ENCODE data around the gene PHF13. TPM values are rescaled to one million over a fixed set of nuclear protein-coding genes. Genes with fewer than 3 reads are reported as not detected.
"Not testable (repeated sequence)": the region's sequence is repeated elsewhere in the genome, so short reads cannot be mapped to it uniquely, and the experiment has no call there.

PHF13 gene
- polyA plus RNA-seq, 1 donor = 25.0 TPM

- no peak for DNase-seq
Observed at GRCh38 chr1:6585841-6586240, 27.7 kb upstream of the PHF13 start.

GRCh38 chr1:6586404-6586816 lies 27.1 kb upstream of the PHF13 start:
- DNase-seq = no peak

GRCh38 chr1:6587261-6588005 lies 26.1 kb upstream of the PHF13 start:
- no peak for DNase-seq

GRCh38 chr1:6588128-6588892 lies 25.2 kb upstream of the PHF13 start:
- DNase-seq = no peak

- DNase-seq = no peak
Observed at GRCh38 chr1:6588893-6589520, 24.5 kb upstream of the PHF13 start.

- no peak for DNase-seq
Observed at GRCh38 chr1:6590046-6590445, 23.5 kb upstream of the PHF13 start.

- no peak for DNase-seq
Observed at GRCh38 chr1:6591222-6591621, 22.3 kb upstream of the PHF13 start.

- no peak for DNase-seq
Observed at GRCh38 chr1:6591644-6592043, 21.9 kb upstream of the PHF13 start.

- no peak for DNase-seq
Observed at GRCh38 chr1:6592441-6592840, 21.1 kb upstream of the PHF13 start.

GRCh38 chr1:6592865-6593593 lies 20.5 kb upstream of the PHF13 start:
- no peak for DNase-seq

GRCh38 chr1:6593810-6594209 lies 19.7 kb upstream of the PHF13 start:
- no peak for DNase-seq

GRCh38 chr1:6594977-6595740 lies 18.4 kb upstream of the PHF13 start:
- no peak for DNase-seq

- DNase-seq = no peak
Observed at GRCh38 chr1:6596351-6596750, 17.2 kb upstream of the PHF13 start.

- no peak for DNase-seq
Observed at GRCh38 chr1:6596886-6597776, 16.4 kb upstream of the PHF13 start.

GRCh38 chr1:6597777-6598131 lies 15.8 kb upstream of the PHF13 start:
- no peak for DNase-seq

- no peak for DNase-seq
Observed at GRCh38 chr1:6599141-6599975, 14.2 kb upstream of the PHF13 start.

- DNase-seq = not testable (repeated sequence)
Observed at GRCh38 chr1:6599991-6600390, 13.5 kb upstream of the PHF13 start.

- no peak for DNase-seq
Observed at GRCh38 chr1:6600410-6601048, 13.0 kb upstream of the PHF13 start.
